ENCODE results near the gene CTNNA3. TPM values are rescaled to one million over a fixed set of nuclear protein-coding genes. Genes with fewer than 3 reads are reported as not detected.

CTNNA3 gene
- polyA plus RNA-seq, 1 experiment: not detected

GRCh38 chr10:67072654-67073053 is 623.3 kb downstream of the CTNNA3 start:
- no peaks in the 10 kb centered on the region for H3K36me3 ChIP-seq (ENCODE audit: control insufficient read depth, insufficient read depth, low read length)
- no peak overlapping the region for H3K4me3 ChIP-seq (ENCODE audit: low read depth, low read length)
- ChIA-PET CTCF (interaction anchor here (0.7 kb wide), 1 partner anchor 141 kb away, joined by 3 read pairs; no protein-coding TSS in a partner anchor), POLR2A (no interaction called here)
- TF ChIP-seq CTCF (IDR thresholded peaks at IDR 0.05; ENCODE audit: insufficient read depth, low read depth, low read length): no peak
- DNase-seq (ENCODE audit: low read depth): no peak
- no peaks in the 10 kb centered on the region for H3K27me3 ChIP-seq (ENCODE audit: control insufficient read depth, insufficient read depth, low read length)

- POLR2A ChIA-PET: no interaction called here
These were observed 645.6 kb downstream of the CTNNA3 start for GRCh38 chr10:67050415-67050814.

GRCh38 chr10:67049988-67050387 is 646.0 kb downstream of the CTNNA3 start:
- no peaks in the 10 kb centered on the region for H3K27me3 ChIP-seq (ENCODE audit: control insufficient read depth, insufficient read depth, low read length)
- POLR2A ChIA-PET: no interaction called here
- DNase-seq (ENCODE audit: low read depth): no peak
- no peak overlapping the region for H3K4me3 ChIP-seq (ENCODE audit: low read depth, low read length)
- CTCF ChIA-PET: interaction anchor here (0.5 kb wide), 1 partner anchor 443 kb away, joined by 5 read pairs; no protein-coding TSS in a partner anchor
- TF ChIP-seq CTCF (IDR thresholded peaks at IDR 0.05; ENCODE audit: insufficient read depth, low read depth, low read length): no peak
- H3K36me3 ChIP-seq (ENCODE audit: control insufficient read depth, insufficient read depth, low read length): no peaks in the 10 kb centered on the region

More at GRCh38 chr10:67050415-67050814, 645.6 kb downstream of the CTNNA3 start:
- no peak overlapping the region for H3K4me3 ChIP-seq (ENCODE audit: low read depth, low read length)
- H3K27me3 ChIP-seq (ENCODE audit: control insufficient read depth, insufficient read depth, low read length): no peaks in the 10 kb centered on the region
- CTCF ChIA-PET: no interaction called here
- no peak for DNase-seq (ENCODE audit: low read depth)
- no peak for TF ChIP-seq CTCF (IDR thresholded peaks at IDR 0.05; ENCODE audit: insufficient read depth, low read depth, low read length)
- no peaks in the 10 kb centered on the region for H3K36me3 ChIP-seq (ENCODE audit: control insufficient read depth, insufficient read depth, low read length)

GRCh38 chr10:67046507-67046906 is 649.5 kb downstream of the CTNNA3 start:
- CTCF ChIA-PET: no interaction called here
- no peak overlapping the region for H3K4me3 ChIP-seq (ENCODE audit: low read depth, low read length)
- H3K27me3 ChIP-seq (ENCODE audit: control insufficient read depth, insufficient read depth, low read length): no peaks in the 10 kb centered on the region
- TF ChIP-seq CTCF (IDR thresholded peaks at IDR 0.05; ENCODE audit: insufficient read depth, low read depth, low read length): no peak
- no peaks in the 10 kb centered on the region for H3K36me3 ChIP-seq (ENCODE audit: control insufficient read depth, insufficient read depth, low read length)
- POLR2A ChIA-PET: no interaction called here
- no peak for DNase-seq (ENCODE audit: low read depth)

GRCh38 chr10:67045404-67045803 is 650.6 kb downstream of the CTNNA3 start:
- ChIA-PET CTCF (no interaction called here), POLR2A (no interaction called here)
- no peak for TF ChIP-seq CTCF (IDR thresholded peaks at IDR 0.05; ENCODE audit: insufficient read depth, low read depth, low read length)
- no peak for DNase-seq (ENCODE audit: low read depth)
- H3K36me3 ChIP-seq (ENCODE audit: control insufficient read depth, insufficient read depth, low read length): no peaks in the 10 kb centered on the region
- no peak overlapping the region for H3K4me3 ChIP-seq (ENCODE audit: low read depth, low read length)
- H3K27me3 ChIP-seq (ENCODE audit: control insufficient read depth, insufficient read depth, low read length): no peaks in the 10 kb centered on the region

All from BJ (cell line).